K562 (cell line): ENCODE results near the gene PTP4A2. TPM values are rescaled to one million over a fixed set of nuclear protein-coding genes. Genes with fewer than 3 reads are reported as not detected.

ENCODE experiments used
- ATF4 ChIP-seq: fragments of 450-650 bp; formaldehyde crosslinking; IDR thresholded peaks from 2 replicates; pipeline ENCODE4 v1.4.0; 2022; ENCODE audit warnings: mild to moderate bottlenecking, moderate library complexity
- COPS2 ChIP-seq: fragments of 450-650 bp; conservative IDR thresholded peaks from 2 replicates; pipeline ENCODE4 v1.6.1; 2016; ENCODE audit warnings: mild to moderate bottlenecking, moderate library complexity
- ETS2 ChIP-seq: IDR thresholded peaks from 2 replicates; pipeline ENCODE4 v1.6.1; 2016; ENCODE audit warnings: borderline replicate concordance, missing genetic modification characterization, mild to moderate bottlenecking, moderate library complexity, missing compliant biosample characterization; ENCODE audit not compliant: poor library complexity, severe bottlenecking
- HEY1 ChIP-seq: fragments of 250-450 bp; sonication (Bioruptor Pico); IDR thresholded peaks from 2 replicates; pipeline ENCODE4 v1.5.0; 2020; ENCODE audit warnings: mild to moderate bottlenecking, moderate library complexity, borderline replicate concordance
- HNRNPK ChIP-seq: fragments of 200-400 bp; formaldehyde crosslinking; IDR thresholded peaks from one replicate; pipeline ENCODE4 v1.6.1; 2018; ENCODE audit warnings: mild to moderate bottlenecking, low read depth, low read length; ENCODE audit not compliant: poor library complexity, severe bottlenecking
- MAFK ChIP-seq: IDR thresholded peaks from 2 replicates; pipeline ENCODE4 v1.6.1; 2011; ENCODE audit warnings: low read length, improper control_type of control experiment
- MYNN ChIP-seq, 2 experiments: sonication (generic); formaldehyde crosslinking in 1 of 2; IDR thresholded peaks; 2 replicates each; pipeline versions ENCODE4 v1.5.0 to v1.6.1; 2016 to 2020; ENCODE audit warnings: antibody characterized with exemption in 1 of 2, missing genetic modification reagents in 1 of 2
- NCOA2 ChIP-seq, 2 experiments: fragments of 450-650 bp; IDR thresholded peaks; 2 replicates each; pipeline ENCODE4 v1.6.1; 2018; ENCODE audit warnings: mild to moderate bottlenecking in 2 of 2, moderate library complexity in 1 of 2; ENCODE audit not compliant: partially characterized antibody in 2 of 2
- NFE2L1 ChIP-seq: fragments of 450-650 bp; IDR thresholded peaks from 2 replicates; pipeline ENCODE4 v1.6.1; 2016; ENCODE audit warnings: missing genetic modification characterization, low read depth, mild to moderate bottlenecking, missing compliant biosample characterization, moderate library complexity, borderline replicate concordance
- RBM17 ChIP-seq: fragments of 200-400 bp; formaldehyde crosslinking; IDR thresholded peaks from 2 replicates; pipeline ENCODE4 v1.6.1; 2017; ENCODE audit warnings: low read depth, mild to moderate bottlenecking, low read length, borderline replicate concordance
- SIN3A ChIP-seq, 2 experiments: fragments of 150-350 bp in 1 of 2; IDR thresholded peaks; 2 replicates each; pipeline ENCODE4 v1.6.1; 2011 to 2016; ENCODE audit warnings: borderline replicate concordance in 2 of 2, low read depth in 2 of 2, low read length in 2 of 2, mild to moderate bottlenecking in 2 of 2, moderate library complexity in 2 of 2; ENCODE audit not compliant: control insufficient read depth in 1 of 2
- SMAD2 ChIP-seq: fragments of 150-350 bp; IDR thresholded peaks from 2 replicates; pipeline ENCODE4 v1.6.1; 2014; ENCODE audit warnings: low read depth, mild to moderate bottlenecking, low read length
- ZBTB33 ChIP-seq: sonication (generic); formaldehyde crosslinking; IDR thresholded peaks from 2 replicates; pipeline ENCODE4 v1.8.1; 2023; ENCODE audit warnings: mild to moderate bottlenecking, missing genetic modification reagents
- ZNF197 ChIP-seq: fragments of 200-800 bp; sonication (Bioruptor generic); IDR thresholded peaks from 2 replicates; pipeline ENCODE4 v1.6.1; 2016; ENCODE audit warnings: low read depth, missing genetic modification characterization, missing compliant biosample characterization
- ZNF347 ChIP-seq: fragments of 450-650 bp; formaldehyde crosslinking; IDR thresholded peaks from 2 replicates; pipeline ENCODE4 v1.4.0; 2020; ENCODE audit warnings: low read depth, mild to moderate bottlenecking, moderate library complexity
- ZNF551 ChIP-seq: fragments of 250-450 bp; sonication (Bioruptor Pico); IDR thresholded peaks from 2 replicates; pipeline ENCODE4 v1.5.0; 2021; ENCODE audit warnings: mild to moderate bottlenecking, moderate library complexity
- ZNF583 ChIP-seq: fragments of 250-450 bp; sonication (Bioruptor Pico); IDR thresholded peaks from 2 replicates; pipeline ENCODE4 v1.4.0; 2020
- ZNF644 ChIP-seq: fragments of 200-800 bp; sonication (Bioruptor generic); IDR thresholded peaks from 2 replicates; pipeline ENCODE4 v1.6.1; 2016; ENCODE audit warnings: low read depth, missing genetic modification characterization, missing compliant biosample characterization
- polyA plus RNA-seq, 8 experiments: library from polyadenylated mRNA; depleted of rRNA in 4 of 8; stranded (reverse) in 5 of 8; unstranded in 3 of 8; fragments of >200 nt; fragmentation: Nextera tagmentation in 2 of 8; fragmentation: Illumina TruSeq in 1 of 8; extraction: Ambion mirVana in 2 of 8; extraction: Trizol in 1 of 8; gene quantifications; 2 replicates each; pipeline versions ENCODE4 v1.2.1 to v1.2.3, GENCODE V29; 2011 to 2014; ENCODE audit warnings: inconsistent platforms in 1 of 8, missing spikeins in 1 of 8
- total RNA-seq, 7 experiments: library from RNA; depleted of rRNA in 6 of 7; stranded (reverse); fragments of >200 nt in 6 of 7; fragmentation: Illumina TruSeq in 2 of 7; extraction: Trizol in 2 of 7; gene quantifications; 2 replicates each; pipeline versions ENCODE4 v1.2.1 to v1.2.3, GENCODE V29; 2011 to 2021; ENCODE audit warnings: low replicate concordance in 1 of 7
- TF ChIP-seq, protein P1 (sequence below): IDR thresholded peaks from 3 replicates; pipeline ENCODE4 v1.6.1; 2011; ENCODE audit warnings: borderline replicate concordance, mild to moderate bottlenecking; ENCODE audit not compliant: insufficient read length, insufficient read depth
- TF ChIP-seq, protein P2 (sequence below), 2 experiments: fragments of 450-650 bp; conservative IDR thresholded peaks; 2 replicates each; pipeline ENCODE4 v1.6.1; 2017; ENCODE audit warnings: mild to moderate bottlenecking in 2 of 2, moderate library complexity in 2 of 2

PTP4A2 gene
- total and polyA plus RNA-seq, 9 of the 15 experiments (the other 6 are each of a cell fraction or from before 2014, with no cell fraction given): 197 to 870 (median 480) TPM

- TF ChIP-seq NFE2L1 (tag): no peak
- no peak for TF ChIP-seq MYNN (IDR thresholded peaks at IDR 0.05)
- no peak for TF ChIP-seq MYNN (CRISPR knock-in tag; IDR thresholded peaks at IDR 0.05)
- TF ChIP-seq HEY1 (CRISPR knock-in tag): no peak
- TF ChIP-seq ZNF347 (CRISPR knock-in tag): no peak
- TF ChIP-seq ZNF197: no peak
- TF ChIP-seq ZNF644 (tag): no peak
- no peak for TF ChIP-seq ETS2 (tag)
- no peak for TF ChIP-seq ZNF551
- TF ChIP-seq ZNF583 (CRISPR knock-in tag): no peak
- TF ChIP-seq NCOA2 (IDR thresholded peaks at IDR 0.05; ENCODE audit: partially characterized antibody in 2 of 2): no peak
- no peak for TF ChIP-seq ZBTB33 (CRISPR knock-in tag)
- no peak for TF ChIP-seq COPS2
- no peak for TF ChIP-seq HNRNPK
- TF ChIP-seq ATF4 (CRISPR knock-in tag): no peak
- TF ChIP-seq SMAD2: no peak
- TF ChIP-seq RBM17: no peak
- TF ChIP-seq, protein P1, sequence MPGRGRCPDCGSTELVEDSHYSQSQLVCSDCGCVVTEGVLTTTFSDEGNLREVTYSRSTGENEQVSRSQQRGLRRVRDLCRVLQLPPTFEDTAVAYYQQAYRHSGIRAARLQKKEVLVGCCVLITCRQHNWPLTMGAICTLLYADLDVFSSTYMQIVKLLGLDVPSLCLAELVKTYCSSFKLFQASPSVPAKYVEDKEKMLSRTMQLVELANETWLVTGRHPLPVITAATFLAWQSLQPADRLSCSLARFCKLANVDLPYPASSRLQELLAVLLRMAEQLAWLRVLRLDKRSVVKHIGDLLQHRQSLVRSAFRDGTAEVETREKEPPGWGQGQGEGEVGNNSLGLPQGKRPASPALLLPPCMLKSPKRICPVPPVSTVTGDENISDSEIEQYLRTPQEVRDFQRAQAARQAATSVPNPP: no peak
- TF ChIP-seq, protein P2, sequence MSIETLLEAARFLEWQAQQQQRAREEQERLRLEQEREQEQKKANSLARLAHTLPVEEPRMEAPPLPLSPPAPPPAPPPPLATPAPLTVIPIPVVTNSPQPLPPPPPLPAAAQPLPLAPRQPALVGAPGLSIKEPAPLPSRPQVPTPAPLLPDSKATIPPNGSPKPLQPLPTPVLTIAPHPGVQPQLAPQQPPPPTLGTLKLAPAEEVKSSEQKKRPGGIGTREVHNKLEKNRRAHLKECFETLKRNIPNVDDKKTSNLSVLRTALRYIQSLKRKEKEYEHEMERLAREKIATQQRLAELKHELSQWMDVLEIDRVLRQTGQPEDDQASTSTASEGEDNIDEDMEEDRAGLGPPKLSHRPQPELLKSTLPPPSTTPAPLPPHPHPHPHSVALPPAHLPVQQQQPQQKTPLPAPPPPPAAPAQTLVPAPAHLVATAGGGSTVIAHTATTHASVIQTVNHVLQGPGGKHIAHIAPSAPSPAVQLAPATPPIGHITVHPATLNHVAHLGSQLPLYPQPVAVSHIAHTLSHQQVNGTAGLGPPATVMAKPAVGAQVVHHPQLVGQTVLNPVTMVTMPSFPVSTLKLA (conservative IDR thresholded peaks at IDR 0.05): peak; percentile 19 to 44; a peak in 1 of 4 replicates
- no peak for TF ChIP-seq SIN3A (IDR thresholded peaks at IDR 0.05; ENCODE audit: borderline replicate concordance in 2 of 2, control insufficient read depth in 1 of 2, low read depth in 2 of 2, low read length in 2 of 2)
- no peak; the same call in 1 of the 2 replicates for TF ChIP-seq MAFK
Observed at GRCh38 chr1:31926853-31927660, 11.1 kb downstream of the PTP4A2 start (continued).
